ENCODE data around the gene ACKR2.
"Not testable (repeated sequence)": the region's sequence is repeated elsewhere in the genome, so short reads cannot be mapped to it uniquely, and the experiment has no call there.

Gene ACKR2

DNA sequence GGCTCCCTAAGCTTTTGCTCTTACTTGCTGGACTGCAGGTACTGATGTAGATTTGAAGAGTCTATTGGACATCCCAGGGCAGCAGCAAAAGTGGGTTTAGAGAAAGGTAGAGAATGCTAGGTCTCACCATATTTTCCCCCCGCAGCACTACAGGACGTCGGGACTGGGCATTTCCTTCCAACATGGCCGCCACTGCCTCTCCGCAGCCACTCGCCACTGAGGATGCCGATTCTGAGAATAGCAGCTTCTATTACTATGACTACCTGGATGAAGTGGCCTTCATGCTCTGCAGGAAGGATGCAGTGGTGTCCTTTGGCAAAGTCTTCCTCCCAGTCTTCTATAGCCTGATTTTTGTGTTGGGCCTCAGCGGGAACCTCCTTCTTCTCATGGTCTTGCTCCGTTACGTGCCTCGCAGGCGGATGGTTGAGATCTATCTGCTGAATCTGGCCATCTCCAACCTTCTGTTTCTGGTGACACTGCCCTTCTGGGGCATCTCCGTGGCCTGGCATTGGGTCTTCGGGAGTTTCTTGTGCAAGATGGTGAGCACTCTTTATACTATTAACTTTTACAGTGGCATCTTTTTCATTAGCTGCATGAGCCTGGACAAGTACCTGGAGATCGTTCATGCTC lies 55.2 kb downstream of the ACKR2 start:
- no peak for DNase-seq

DNA sequence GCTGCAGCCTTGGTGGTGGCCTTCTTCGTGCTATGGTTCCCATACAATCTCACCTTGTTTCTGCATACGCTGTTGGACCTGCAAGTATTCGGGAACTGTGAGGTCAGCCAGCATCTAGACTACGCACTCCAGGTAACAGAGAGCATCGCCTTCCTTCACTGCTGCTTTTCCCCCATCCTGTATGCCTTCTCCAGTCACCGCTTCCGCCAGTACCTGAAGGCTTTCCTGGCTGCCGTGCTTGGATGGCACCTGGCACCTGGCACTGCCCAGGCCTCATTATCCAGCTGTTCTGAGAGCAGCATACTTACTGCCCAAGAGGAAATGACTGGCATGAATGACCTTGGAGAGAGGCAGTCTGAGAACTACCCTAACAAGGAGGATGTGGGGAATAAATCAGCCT lies 56.0 kb downstream of the ACKR2 start:
- no peak for DNase-seq

DNA sequence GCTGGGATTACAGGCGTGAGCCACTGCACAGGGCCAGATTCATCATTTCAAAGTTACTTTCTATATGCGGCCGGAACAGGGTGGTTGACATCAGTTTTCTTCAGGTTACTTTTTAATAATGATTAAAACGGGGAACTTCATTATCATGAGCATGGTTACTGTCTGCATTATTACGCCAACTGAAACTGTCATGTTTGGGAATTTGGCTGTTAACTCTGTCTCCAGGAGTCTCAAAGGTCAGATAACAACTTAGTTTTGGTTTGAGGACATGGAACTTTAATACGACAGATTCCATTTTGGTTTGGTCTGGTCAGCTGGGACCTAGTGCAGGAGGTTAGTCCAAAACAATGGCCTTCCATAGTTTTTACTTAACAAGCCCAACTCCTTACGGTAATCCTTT lies 57.9 kb downstream of the ACKR2 start:
- DNase-seq: no peak

- no peak for DNase-seq
Measured at GRCh38 chr3:42868841-42869240, 59.6 kb downstream of the ACKR2 start.

DNA sequence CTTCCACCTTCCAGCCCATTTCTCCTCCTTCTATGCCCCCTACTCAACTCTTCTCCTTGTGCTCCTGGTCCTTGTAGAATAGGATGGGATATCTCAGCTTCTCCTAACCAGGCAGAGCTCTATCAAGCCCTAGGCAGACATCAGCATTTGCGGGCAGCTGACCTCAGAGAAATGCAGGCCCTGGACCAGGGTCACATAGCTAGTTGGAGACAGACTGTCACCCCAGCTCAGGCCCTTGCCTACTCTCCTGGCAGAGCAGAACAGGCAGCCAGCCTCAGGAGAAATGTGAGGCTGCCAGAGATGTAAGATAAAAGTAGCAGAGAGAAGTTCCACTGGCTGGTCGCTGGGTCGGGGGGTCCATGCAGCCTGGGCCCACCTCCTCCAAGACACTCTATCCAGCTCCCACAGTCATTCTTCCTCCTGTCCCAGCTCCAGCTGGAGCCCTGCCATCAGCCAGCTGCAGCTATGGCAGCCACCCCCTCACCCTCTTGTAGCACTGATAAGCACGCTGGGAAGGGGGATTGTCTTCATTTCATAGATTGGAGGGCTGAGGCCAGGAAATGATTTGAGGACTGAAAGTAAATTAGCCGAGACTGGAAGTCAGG lies 62.4 kb downstream of the ACKR2 start:
- DNase-seq: no peak

GRCh38 chr3:42872718-42873117 lies 63.5 kb downstream of the ACKR2 start:
- no peak for DNase-seq

DNA sequence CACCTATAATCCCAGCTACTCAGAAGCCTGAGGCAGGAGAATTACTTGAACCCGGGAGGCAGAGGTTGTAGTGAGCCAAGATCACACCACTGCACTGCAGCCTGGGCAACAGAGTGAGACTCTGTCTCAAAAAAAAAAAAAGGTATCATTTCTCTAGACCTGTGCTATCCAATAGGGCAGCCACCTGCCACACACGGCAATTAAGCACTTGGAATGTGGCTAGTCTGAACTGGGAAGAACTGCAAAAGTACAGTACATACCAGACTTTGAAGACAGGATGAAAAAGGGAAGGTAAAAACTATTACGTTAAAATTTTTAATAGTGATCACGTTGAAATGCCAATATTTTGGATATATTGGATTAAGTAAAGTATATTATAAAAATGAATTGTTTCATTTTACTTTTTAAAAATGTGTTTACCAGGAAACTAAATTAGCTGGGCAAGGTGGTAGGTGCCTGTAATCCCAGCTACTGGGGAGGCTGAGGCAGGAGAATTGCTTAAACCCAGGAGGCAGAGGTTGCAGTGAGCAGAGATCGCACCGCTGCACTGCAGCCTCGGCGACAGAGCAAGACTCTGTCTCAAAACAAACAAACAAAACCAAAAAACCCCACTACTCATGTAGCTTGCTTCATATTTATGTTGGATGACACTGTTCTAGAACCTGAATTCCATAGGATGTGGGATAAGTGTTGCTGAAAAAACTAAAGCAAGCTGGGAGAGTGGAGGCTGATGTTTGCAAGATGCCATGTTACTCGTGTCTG lies 64.2 kb downstream of the ACKR2 start:
- no peak for DNase-seq

DNA sequence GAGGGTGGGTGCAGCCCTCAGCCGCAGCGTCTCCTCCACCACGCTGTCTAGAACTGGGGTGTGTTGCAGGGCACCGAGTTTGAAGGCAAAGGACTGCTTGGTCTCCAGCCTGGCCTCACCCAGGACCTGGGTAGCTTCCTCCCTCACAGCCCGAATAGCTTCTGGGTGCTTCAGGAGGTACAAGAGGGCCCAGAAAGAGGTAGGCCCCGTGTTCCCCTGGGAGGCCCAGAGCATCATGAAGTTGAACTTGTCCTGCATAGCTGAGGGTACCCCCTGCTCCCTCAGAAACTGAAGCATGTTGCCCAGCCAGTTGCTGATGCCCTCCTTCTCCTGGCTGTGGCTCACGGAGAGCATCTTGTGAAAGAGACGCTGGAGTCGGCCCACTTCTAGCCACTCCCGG lies 65.5 kb downstream of the ACKR2 start:
- no peak for DNase-seq

- no peak for DNase-seq
Measured at GRCh38 chr3:42875325-42876151, 66.3 kb downstream of the ACKR2 start, which contains the start of gene CYP8B1. Gene CYP8B1 (minus strand): TSS chr3:42875879. CDS start chr3:42875816, 63 bp downstream.

DNA sequence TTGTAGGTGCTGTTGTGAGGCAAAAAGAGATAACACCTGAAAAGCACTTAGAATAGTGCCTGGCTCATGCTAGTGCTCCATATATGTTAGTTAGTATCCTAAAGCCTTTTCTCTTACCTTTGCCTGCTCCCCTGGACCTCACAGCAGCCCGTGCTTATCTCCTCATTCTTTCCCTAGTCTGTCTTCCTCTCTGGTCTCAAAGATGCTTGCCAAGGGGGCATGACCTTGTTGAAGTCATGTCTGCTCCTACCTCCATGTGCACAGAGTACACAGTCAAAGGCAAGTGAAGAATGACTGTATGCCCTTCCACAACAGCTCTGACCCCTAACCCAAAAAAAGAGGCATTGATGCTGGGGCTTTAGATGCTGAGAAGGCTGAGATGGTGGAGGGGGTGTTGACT lies 67.2 kb downstream of the ACKR2 start:
- no peak for DNase-seq

GRCh38 chr3:42876940-42877720 lies 67.9 kb downstream of the ACKR2 start:
- DNase-seq: no peak

- DNase-seq: no peak
Measured at GRCh38 chr3:42877881-42878280, 68.6 kb downstream of the ACKR2 start.

GRCh38 chr3:42880183-42880582 lies 70.9 kb downstream of the ACKR2 start:
- DNase-seq: no peak

- DNase-seq: peak; percentile 48
Measured at GRCh38 chr3:42880601-42881451, 71.6 kb downstream of the ACKR2 start.

- not testable (repeated sequence) for DNase-seq
Measured at GRCh38 chr3:42883251-42883930, 74.1 kb downstream of the ACKR2 start.

DNA sequence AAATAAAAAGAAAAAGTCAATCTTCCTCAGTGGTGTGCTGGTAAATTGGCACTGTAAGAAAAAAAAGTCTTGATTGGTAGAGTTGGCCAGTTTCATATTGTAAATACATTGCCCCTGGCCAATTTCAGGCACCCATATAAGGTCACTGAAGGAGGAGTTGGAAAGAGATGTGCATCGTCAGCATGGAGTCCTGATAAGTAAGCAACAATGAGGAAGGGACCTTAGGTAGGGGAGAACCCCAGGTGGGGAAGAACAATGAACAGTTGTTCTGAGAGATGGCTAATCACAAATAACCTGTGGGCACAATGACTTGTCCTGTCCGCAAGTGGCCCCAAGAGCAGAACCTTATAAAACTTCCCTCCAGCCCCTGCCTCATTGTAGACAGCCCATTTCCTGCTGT lies 75.1 kb downstream of the ACKR2 start:
- no peak for DNase-seq

- DNase-seq: no peak
Measured at GRCh38 chr3:42886294-42886822, 77.1 kb downstream of the ACKR2 start.

DNA sequence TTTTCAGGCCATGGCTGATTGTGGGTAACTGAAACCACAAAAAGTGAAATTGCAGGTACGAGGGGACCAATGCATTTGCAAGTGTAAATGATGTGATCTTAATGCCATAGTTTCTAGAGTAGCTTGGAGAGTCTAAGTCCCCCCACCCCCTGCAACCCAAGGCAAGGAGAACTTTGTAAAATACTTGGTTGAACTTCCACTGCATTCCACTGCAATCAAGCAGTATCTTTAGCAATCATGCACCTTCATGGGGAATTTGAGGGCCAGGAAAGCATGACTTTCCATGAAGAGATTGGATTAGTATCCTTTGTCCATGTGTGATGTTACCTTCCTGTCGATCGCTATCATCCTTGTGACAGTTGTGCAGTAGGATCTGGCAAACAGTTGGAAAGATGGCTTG lies 77.8 kb downstream of the ACKR2 start:
- DNase-seq: no peak

DNA sequence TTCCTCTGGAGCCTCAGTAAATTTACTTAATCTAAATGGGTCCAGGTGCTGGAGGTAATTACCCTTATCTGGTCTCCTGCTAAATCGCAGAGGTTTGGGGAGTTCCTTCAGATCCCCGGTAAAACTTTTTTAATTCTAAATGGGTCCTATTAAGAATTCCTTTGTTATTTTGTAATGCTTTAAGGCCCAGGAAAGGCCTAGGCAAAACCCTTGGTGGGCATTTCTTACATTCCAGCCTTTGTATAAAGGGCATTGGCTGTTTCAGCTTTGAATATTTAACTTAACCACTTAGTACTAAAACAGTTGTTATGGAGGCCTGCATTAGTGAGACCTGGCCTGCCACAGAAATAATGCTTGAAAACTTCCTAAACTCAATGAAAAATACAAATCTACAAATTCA lies 81.8 kb downstream of the ACKR2 start:
- DNase-seq: no peak

GRCh38 chr3:42892169-42892568 lies 82.9 kb downstream of the ACKR2 start:
- DNase-seq: no peak

DNA sequence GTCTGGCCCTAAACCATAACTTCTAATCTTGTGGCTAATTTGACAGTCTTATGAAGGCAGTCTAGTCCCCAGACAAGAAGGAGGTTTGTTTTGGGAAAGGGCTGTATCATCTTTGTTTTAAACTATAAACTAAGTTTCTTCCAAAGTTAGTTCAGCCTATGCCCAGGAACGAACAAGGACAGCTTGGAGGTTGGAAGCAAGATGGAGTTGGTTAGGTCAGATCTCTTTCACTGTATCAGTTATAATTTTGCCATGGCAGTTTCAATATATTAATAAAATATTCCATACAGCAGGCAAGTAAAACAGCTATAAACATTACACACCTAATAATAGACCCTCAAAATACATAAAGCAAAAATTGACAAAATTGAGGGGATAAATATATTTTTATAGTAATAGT lies 83.6 kb downstream of the ACKR2 start:
- no peak for DNase-seq
